GM12865 (cell line): ENCODE measurements around the gene CEMIP.
"Not testable (repeated sequence)": the region's sequence is repeated elsewhere in the genome, so short reads cannot be mapped to it uniquely, and the experiment has no call there.

Source experiments
- DNase-seq: peaks from one replicate; pipeline ENCODE4 v3.0.0; 2010; ENCODE audit warnings: low read depth
- H3K4me3 ChIP-seq: 2 replicates; pipeline ENCODE4 v1.5.1; 2011; ENCODE audit warnings: mild to moderate bottlenecking, low read depth, low read length, control low read depth
- CTCF ChIP-seq: IDR thresholded peaks from 2 replicates; pipeline ENCODE4 v1.5.1; 2011; ENCODE audit warnings: low read length, control low read depth, low read depth, inconsistent platforms; ENCODE audit not compliant: insufficient read depth; ENCODE audit errors: missing control alignments

CEMIP gene

DNA sequence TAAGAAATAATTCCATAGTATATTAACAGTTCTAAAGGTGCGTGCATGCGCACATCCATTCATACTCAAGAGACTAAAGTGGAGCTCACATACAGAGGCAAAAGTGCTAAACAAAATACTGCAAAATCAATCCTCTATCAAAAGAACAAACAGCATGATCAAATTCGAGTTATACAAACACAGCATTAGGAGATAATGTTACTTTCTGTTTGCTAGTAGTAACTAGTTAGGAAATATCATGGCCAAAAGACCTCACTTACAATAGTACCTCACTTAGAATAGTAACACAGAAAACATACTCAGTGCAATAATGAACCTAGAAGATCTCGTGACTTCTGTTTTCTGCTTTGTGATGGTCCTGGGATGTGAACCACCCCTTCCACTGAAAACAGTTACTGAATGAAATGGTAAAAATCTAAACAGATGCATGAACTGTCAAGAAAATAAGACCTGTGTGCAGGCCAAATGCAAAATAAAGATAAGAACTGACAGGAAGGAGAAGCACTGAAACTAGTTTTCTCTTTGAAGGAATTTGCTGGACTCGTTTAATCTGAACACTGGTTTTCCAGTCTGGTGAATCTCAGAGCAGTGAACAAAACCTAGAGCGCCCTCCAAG, 20.9 kb upstream of the CEMIP start:
- no peak overlapping the region for H3K4me3 ChIP-seq
- DNase-seq = no peak

DNA sequence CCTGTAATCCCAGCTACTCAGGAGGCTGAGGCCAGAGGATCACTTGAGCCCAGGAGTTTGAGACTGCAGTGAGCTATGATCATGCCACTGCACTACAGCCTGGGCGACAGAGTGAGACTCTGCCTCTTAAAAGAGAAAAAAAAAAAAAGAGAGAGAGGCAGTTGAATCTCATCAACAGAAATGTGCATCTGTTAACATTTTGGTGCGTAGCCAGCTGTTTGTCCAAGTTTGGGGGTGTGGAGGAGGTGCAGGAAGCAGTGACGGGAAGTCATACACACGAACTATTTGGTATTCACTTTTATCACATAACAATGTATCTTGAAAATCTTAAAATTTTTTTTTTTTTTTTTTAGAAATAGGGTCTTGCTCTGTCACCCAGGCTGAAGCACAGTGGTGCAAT, 18.2 kb upstream of the CEMIP start:
- H3K4me3 ChIP-seq = no peak overlapping the region
- DNase-seq = no peak
- no peak for TF ChIP-seq CTCF

More for the DNA sequence above, 20.9 kb upstream of the CEMIP start:
- TF ChIP-seq CTCF = no peak

DNA sequence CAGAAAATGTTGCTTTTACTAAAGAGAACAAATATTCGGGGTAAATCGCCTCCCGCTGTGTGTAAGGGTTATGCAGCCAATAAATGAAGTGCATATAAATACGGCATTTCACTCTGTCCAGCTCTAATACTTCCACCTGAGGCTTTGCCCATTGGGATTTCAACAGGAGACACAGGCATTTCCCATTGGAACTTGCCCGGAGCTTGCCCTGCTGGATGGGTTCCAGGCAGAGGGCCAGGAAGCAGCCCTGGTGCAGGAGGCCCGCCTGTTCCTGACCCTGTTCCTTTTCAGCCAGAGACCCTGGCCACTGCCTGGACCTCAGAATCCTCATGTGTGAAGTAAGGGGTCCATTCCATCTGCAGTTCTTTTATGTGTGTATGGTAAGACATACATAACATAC, 17.4 kb upstream of the CEMIP start:
- DNase-seq = no peak
- no peak for TF ChIP-seq CTCF

GRCh38 chr15:80763235-80763634, 15.9 kb upstream of the CEMIP start:
- not testable (repeated sequence) for H3K4me3 ChIP-seq, DNase-seq

More for the DNA sequence above, 17.4 kb upstream of the CEMIP start:
- H3K4me3 ChIP-seq = no peak overlapping the region

DNA sequence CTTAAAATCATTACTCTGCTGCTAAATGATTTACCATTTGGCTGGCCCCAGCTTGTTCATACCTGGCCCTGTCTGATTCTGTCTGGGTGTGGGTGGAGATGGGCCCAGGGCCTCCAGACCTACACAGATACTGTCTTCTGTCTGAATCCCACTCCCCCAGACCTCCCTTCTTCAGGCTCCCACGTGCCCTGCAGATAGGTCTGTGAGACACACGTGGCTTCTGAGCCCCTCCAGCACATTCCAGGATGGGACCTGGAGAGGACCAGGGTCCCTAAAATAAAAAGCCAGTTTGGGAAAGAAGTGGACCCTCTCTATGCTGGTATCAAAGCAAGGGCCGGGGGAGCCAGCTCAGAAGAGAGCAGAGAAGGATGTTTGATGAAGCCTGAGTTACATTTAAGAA, 14.6 kb upstream of the CEMIP start:
- no peak overlapping the region for H3K4me3 ChIP-seq
- DNase-seq = no peak
- TF ChIP-seq CTCF = no peak

- DNase-seq = no peak
- no peak overlapping the region for H3K4me3 ChIP-seq
- no peak for TF ChIP-seq CTCF
These were observed 12.9 kb upstream of the CEMIP start for GRCh38 chr15:80766275-80766674.

- H3K4me3 ChIP-seq = no peak overlapping the region
- TF ChIP-seq CTCF = no peak
- DNase-seq = no peak
These were observed 11.0 kb upstream of the CEMIP start for GRCh38 chr15:80768158-80768557.
